Liver (tissue), 9 donors: Measurements from ENCODE around the gene RARA. TPM values are rescaled to one million over a fixed set of nuclear protein-coding genes. Genes with fewer than 3 reads are reported as not detected.
"Not testable (repeated sequence)": the region's sequence is repeated elsewhere in the genome, so short reads cannot be mapped to it uniquely, and the experiment has no call there.

Source experiments
- DNase-seq: peaks from one replicate; pipeline ENCODE4 v3.0.0-alpha.2; 2017; ENCODE audit warnings: low spot score
- H3K27ac ChIP-seq, 2 donors: one replicate each; pipeline ENCODE4 v1.7.0; 2013; ENCODE audit warnings: inconsistent platforms in 2 of 2, low read length in 2 of 2, control low read depth in 1 of 2, low read depth in 1 of 2, mild to moderate bottlenecking in 1 of 2
- H3K27me3 ChIP-seq, 4 donors: one replicate each; pipeline versions ENCODE4 v1.6.1 to v1.7.0; 2013; ENCODE audit warnings: low read length in 3 of 4, inconsistent platforms in 1 of 4, mild to moderate bottlenecking in 1 of 4, moderate library complexity in 1 of 4; ENCODE audit not compliant: control insufficient read depth in 4 of 4, insufficient read depth in 4 of 4
- H3K36me3 ChIP-seq, 4 donors: one replicate each; pipeline versions ENCODE4 v1.6.1 to v1.7.0; 2013; ENCODE audit warnings: low read length in 3 of 4, mild to moderate bottlenecking in 3 of 4, low read depth in 1 of 4, moderate library complexity in 1 of 4; ENCODE audit not compliant: control insufficient read depth in 4 of 4, insufficient read depth in 3 of 4
- H3K4me1 ChIP-seq, 4 donors: one replicate each; pipeline versions ENCODE4 v1.6.1 to v1.7.0; 2013; ENCODE audit warnings: low read length in 3 of 4, mild to moderate bottlenecking in 3 of 4, moderate library complexity in 1 of 4; ENCODE audit not compliant: control insufficient read depth in 4 of 4, insufficient read depth in 4 of 4
- H3K4me3 ChIP-seq, 3 donors: one replicate each; pipeline versions ENCODE4 v1.6.1 to v1.7.0; 2013; ENCODE audit warnings: low read length in 3 of 3, control low read depth in 1 of 3, low read depth in 1 of 3, mild to moderate bottlenecking in 1 of 3
- H3K9ac ChIP-seq, 2 donors: one replicate each; pipeline ENCODE4 v1.7.0; 2013; ENCODE audit warnings: low read length in 2 of 2, mild to moderate bottlenecking in 2 of 2, moderate library complexity in 2 of 2, control low read depth in 1 of 2, low read depth in 1 of 2
- H3K9me3 ChIP-seq, 4 donors: one replicate each; pipeline versions ENCODE4 v1.6.1 to v1.7.0; 2013; ENCODE audit warnings: low read length in 3 of 4; ENCODE audit not compliant: control insufficient read depth in 4 of 4
- CTCF ChIP-seq: fragments of 150-350 bp; IDR thresholded peaks from 2 replicates; pipeline ENCODE4 v1.5.1; 2017; ENCODE audit warnings: improper control_type of control experiment, low read depth, low read length; ENCODE audit not compliant: missing input control
- EGR1 ChIP-seq, 2 donors: IDR thresholded peaks; 2 replicates each; pipeline ENCODE4 v1.6.1; 2016 to 2018; ENCODE audit warnings: antibody characterized with exemption in 2 of 2, low read depth in 2 of 2
- FOXA1 ChIP-seq: IDR thresholded peaks from 2 replicates; pipeline ENCODE4 v1.6.1; 2016; ENCODE audit warnings: antibody characterized with exemption
- FOXA2 ChIP-seq: IDR thresholded peaks from 2 replicates; pipeline ENCODE4 v1.6.1; 2016; ENCODE audit warnings: antibody characterized with exemption
- GABPA ChIP-seq, 2 donors: IDR thresholded peaks in 1 of 2; conservative IDR thresholded peaks in 1 of 2; 2 replicates each; pipeline ENCODE4 v1.6.1; 2016; ENCODE audit warnings: antibody characterized with exemption in 2 of 2, mild to moderate bottlenecking in 1 of 2, moderate library complexity in 1 of 2
- HNF4A ChIP-seq, 2 donors: conservative IDR thresholded peaks; 2 replicates each; pipeline ENCODE4 v1.6.1; 2016; ENCODE audit warnings: antibody characterized with exemption in 2 of 2, mild to moderate bottlenecking in 2 of 2
- HNF4G ChIP-seq: IDR thresholded peaks from 2 replicates; pipeline ENCODE4 v1.6.1; 2016; ENCODE audit warnings: antibody characterized with exemption
- JUND ChIP-seq, 2 donors: IDR thresholded peaks; 2 replicates each; pipeline ENCODE4 v1.6.1; 2016; ENCODE audit warnings: antibody characterized with exemption in 2 of 2
- NR2F2 ChIP-seq: IDR thresholded peaks from 2 replicates; pipeline ENCODE4 v1.6.1; 2016; ENCODE audit warnings: antibody characterized with exemption
- RAD21 ChIP-seq, 2 donors: IDR thresholded peaks; 2 replicates each; pipeline ENCODE4 v1.6.1; 2016; ENCODE audit warnings: antibody characterized with exemption in 2 of 2, mild to moderate bottlenecking in 2 of 2
- RXRA ChIP-seq, 2 donors: IDR thresholded peaks; 2 replicates each; pipeline ENCODE4 v1.6.1; 2017 to 2018; ENCODE audit warnings: antibody characterized with exemption in 2 of 2, mild to moderate bottlenecking in 1 of 2
- SP1 ChIP-seq: IDR thresholded peaks from 2 replicates; pipeline ENCODE4 v1.6.1; 2018; ENCODE audit warnings: antibody characterized with exemption, mild to moderate bottlenecking
- TAF1 ChIP-seq: conservative IDR thresholded peaks from 2 replicates; pipeline ENCODE4 v1.6.1; 2016; ENCODE audit warnings: antibody characterized with exemption, mild to moderate bottlenecking
- YY1 ChIP-seq: IDR thresholded peaks from 2 replicates; pipeline ENCODE4 v1.6.1; 2016; ENCODE audit warnings: antibody characterized with exemption, mild to moderate bottlenecking
- ZBTB33 ChIP-seq: IDR thresholded peaks from 2 replicates; pipeline ENCODE4 v1.6.1; 2016; ENCODE audit warnings: antibody characterized with exemption
- WGBS: extraction: QIAGEN DNeasy Blood & Tissue Kit; methylation state at CpG from one replicate; pipeline ENCODE4 v1.1.7; 2013; 5-methylcytosine and 5-hydroxymethylcytosine counted together
- polyA plus RNA-seq, 2 donors: library from polyadenylated mRNA; stranded (reverse) in 1 of 2; unstranded in 1 of 2; fragments of 200-250 nt in 1 of 2; fragments of >200 nt in 1 of 2; fragmentation: Nextera tagmentation in 1 of 2; extraction: Ambion mirVana in 1 of 2; gene quantifications; one replicate each; pipeline versions ENCODE4 v1.2.1 to v1.2.3, GENCODE V29; 2013 to 2015
- total RNA-seq, 2 donors: library from RNA; depleted of rRNA; stranded (reverse); fragments of >200 nt; gene quantifications; one replicate each; pipeline ENCODE4 v1.2.3, GENCODE V29; 2014
- TF ChIP-seq, protein P1 (sequence below): IDR thresholded peaks from 2 replicates; pipeline ENCODE4 v1.6.1; 2016; ENCODE audit warnings: antibody characterized with exemption
- TF ChIP-seq, protein P2 (sequence below): IDR thresholded peaks from 2 replicates; pipeline ENCODE4 v1.6.1; 2016; ENCODE audit warnings: antibody characterized with exemption, mild to moderate bottlenecking
- TF ChIP-seq, protein P3 (sequence below): IDR thresholded peaks from 2 replicates; pipeline ENCODE4 v1.6.1; 2016; ENCODE audit warnings: antibody characterized with exemption
- donor health status: healthy.
- donor health status: healthy.
- donor health status: healthy.
- donor health status: healthy.
- donor health status: healthy.

The RARA gene
- total and polyA plus RNA-seq, 4 donors = 6.6 to 26.2 (median 10.8) TPM

GRCh38 chr17:40303708-40304551, 5.0 kb upstream of the RARA start:
- Histone ChIP-seq H3K4me1 (peaks cover 2 to 21% (median 18%) of the 10 kb centered on the region in 4 donors), H3K36me3 (no peaks in the 10 kb centered on the region), H3K9ac (no peak overlapping the region), H3K27me3 (no peaks in the 10 kb centered on the region), H3K9me3 (no peaks in the 10 kb centered on the region), H3K27ac (no peak overlapping the region), H3K4me3 (no peak overlapping the region)
- DNase-seq = no peak
- TF ChIP-seq YY1 = no peak
- no peak for TF ChIP-seq FOXA2
- no peak for TF ChIP-seq EGR1 (IDR thresholded peaks at IDR 0.05; ENCODE audit: low read depth in 2 of 2)
- TF ChIP-seq RAD21 (IDR thresholded peaks at IDR 0.05) = no peak
- TF ChIP-seq FOXA1 = no peak
- no peak for TF ChIP-seq RXRA (IDR thresholded peaks at IDR 0.05)
- TF ChIP-seq JUND (IDR thresholded peaks at IDR 0.05) = no peak
- TF ChIP-seq HNF4G = no peak
- TF ChIP-seq CTCF = no peak
- no peak for TF ChIP-seq TAF1
- TF ChIP-seq, protein P1, sequence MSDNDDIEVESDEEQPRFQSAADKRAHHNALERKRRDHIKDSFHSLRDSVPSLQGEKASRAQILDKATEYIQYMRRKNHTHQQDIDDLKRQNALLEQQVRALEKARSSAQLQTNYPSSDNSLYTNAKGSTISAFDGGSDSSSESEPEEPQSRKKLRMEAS = no peak
- TF ChIP-seq NR2F2 = no peak
- no peak for TF ChIP-seq ZBTB33
- TF ChIP-seq, protein P2, sequence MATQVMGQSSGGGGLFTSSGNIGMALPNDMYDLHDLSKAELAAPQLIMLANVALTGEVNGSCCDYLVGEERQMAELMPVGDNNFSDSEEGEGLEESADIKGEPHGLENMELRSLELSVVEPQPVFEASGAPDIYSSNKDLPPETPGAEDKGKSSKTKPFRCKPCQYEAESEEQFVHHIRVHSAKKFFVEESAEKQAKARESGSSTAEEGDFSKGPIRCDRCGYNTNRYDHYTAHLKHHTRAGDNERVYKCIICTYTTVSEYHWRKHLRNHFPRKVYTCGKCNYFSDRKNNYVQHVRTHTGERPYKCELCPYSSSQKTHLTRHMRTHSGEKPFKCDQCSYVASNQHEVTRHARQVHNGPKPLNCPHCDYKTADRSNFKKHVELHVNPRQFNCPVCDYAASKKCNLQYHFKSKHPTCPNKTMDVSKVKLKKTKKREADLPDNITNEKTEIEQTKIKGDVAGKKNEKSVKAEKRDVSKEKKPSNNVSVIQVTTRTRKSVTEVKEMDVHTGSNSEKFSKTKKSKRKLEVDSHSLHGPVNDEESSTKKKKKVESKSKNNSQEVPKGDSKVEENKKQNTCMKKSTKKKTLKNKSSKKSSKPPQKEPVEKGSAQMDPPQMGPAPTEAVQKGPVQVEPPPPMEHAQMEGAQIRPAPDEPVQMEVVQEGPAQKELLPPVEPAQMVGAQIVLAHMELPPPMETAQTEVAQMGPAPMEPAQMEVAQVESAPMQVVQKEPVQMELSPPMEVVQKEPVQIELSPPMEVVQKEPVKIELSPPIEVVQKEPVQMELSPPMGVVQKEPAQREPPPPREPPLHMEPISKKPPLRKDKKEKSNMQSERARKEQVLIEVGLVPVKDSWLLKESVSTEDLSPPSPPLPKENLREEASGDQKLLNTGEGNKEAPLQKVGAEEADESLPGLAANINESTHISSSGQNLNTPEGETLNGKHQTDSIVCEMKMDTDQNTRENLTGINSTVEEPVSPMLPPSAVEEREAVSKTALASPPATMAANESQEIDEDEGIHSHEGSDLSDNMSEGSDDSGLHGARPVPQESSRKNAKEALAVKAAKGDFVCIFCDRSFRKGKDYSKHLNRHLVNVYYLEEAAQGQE = no peak
- no peak for TF ChIP-seq SP1
- TF ChIP-seq, protein P3, sequence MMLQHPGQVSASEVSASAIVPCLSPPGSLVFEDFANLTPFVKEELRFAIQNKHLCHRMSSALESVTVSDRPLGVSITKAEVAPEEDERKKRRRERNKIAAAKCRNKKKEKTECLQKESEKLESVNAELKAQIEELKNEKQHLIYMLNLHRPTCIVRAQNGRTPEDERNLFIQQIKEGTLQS = no peak
- no peak for TF ChIP-seq GABPA (IDR thresholded peaks at IDR 0.05 in 1 of 2, conservative IDR thresholded peaks at IDR 0.05 in 1 of 2)
- TF ChIP-seq HNF4A (conservative IDR thresholded peaks at IDR 0.05) = no peak
- WGBS = 80% methylated on average over 5 of the region's 5 CpGs

- H3K9me3 ChIP-seq, H3K27ac ChIP-seq, H3K4me3 ChIP-seq, H3K9ac ChIP-seq, H3K36me3 ChIP-seq, DNase-seq, H3K27me3 ChIP-seq: not testable (repeated sequence)
- H3K4me1 ChIP-seq = peaks cover 4 to 27% (median 24%) of the 10 kb centered on the region in 4 donors
- 90% methylated on average over 5 of the region's 5 CpGs for WGBS
Observed at GRCh38 chr17:40304552-40304863, 4.5 kb upstream of the RARA start.

DNA sequence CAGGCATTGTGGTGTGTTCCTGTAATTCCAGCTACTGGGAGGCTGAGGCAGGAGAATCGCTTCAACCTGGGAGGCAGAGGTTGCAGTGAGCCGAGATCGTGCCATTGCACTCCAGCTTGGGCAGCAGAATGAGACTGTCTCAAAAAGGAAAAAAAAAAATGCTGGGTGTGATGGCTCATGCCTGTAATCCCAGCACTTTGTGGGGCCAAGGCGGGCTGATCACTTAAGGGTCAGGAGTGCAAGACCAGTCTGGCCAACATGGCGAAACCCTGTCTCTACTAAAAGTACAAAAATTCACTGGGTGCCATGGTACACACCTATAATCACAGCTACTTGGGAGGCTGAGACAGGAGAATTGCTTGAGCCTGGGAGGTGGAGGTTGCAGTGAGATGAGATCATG, 4.1 kb upstream of the RARA start:
- DNase-seq, H3K36me3 ChIP-seq, H3K9me3 ChIP-seq, H3K27ac ChIP-seq, H3K4me3 ChIP-seq, H3K27me3 ChIP-seq, H3K9ac ChIP-seq: not testable (repeated sequence)
- 95% methylated on average over 5 of the region's 5 CpGs for WGBS
- peaks cover 6 to 30% (median 28%) of the 10 kb centered on the region in 4 donors for H3K4me1 ChIP-seq
